IMR-90 (cell line): Measurements from ENCODE around the gene TAAR2. TPM values are rescaled to one million over a fixed set of nuclear protein-coding genes. Genes with fewer than 3 reads are reported as not detected.

ENCODE experiments used
- ATAC-seq: fragments of 200-7000 bp; cut with Tn5 transposase; 2 replicates; pipeline ENCODE4 v1.9.1; 2020; ENCODE audit warnings: low read depth, mild to moderate bottlenecking, moderate library complexity
- BruUV-seq: library from RNA; stranded (reverse); fragments of 400-500 nt; replicated peaks from 2 replicates; lab custom pipeline; 2021; lab: Mats Ljungman, UMichigan
- CTCF ChIA-PET: fragments of 300-600 bp; formaldehyde crosslinking; extraction: SDS; loops from one replicate; lab custom pipeline; 2021; ENCODE audit warnings: antibody characterized with exemption; lab: Yijun Ruan, JAX
- POLR2A ChIA-PET: fragments of 300-600 bp; sonication (Branson Sonifier 250); formaldehyde crosslinking; loops from one replicate; lab custom pipeline; 2022; ENCODE audit warnings: antibody characterized with exemption; ENCODE audit not compliant: unreplicated experiment; lab: Charles Lee
- DNase-seq: peaks from one replicate; pipeline ENCODE4 v3.0.0; 2013
- H2AFZ ChIP-seq: replicated peaks from 2 replicates; pipeline ENCODE3; 2013; ENCODE audit warnings: low read length, mild to moderate bottlenecking; ENCODE audit not compliant: poor library complexity
- H2AK5ac ChIP-seq: 2 replicates; pipeline ENCODE4 v1.6.1; 2013; ENCODE audit warnings: low read depth, low read length, inconsistent platforms
- H2AK9ac ChIP-seq: replicated peaks from 2 replicates; pipeline ENCODE3; 2013; ENCODE audit warnings: mild to moderate bottlenecking, low read depth, low read length, moderate library complexity; ENCODE audit not compliant: poor library complexity
- H2BK120ac ChIP-seq: 2 replicates; pipeline ENCODE4 v1.6.1; 2013; ENCODE audit warnings: low read depth, low read length, inconsistent platforms
- H2BK15ac ChIP-seq: 3 replicates; pipeline ENCODE4 v1.6.1; 2013; ENCODE audit warnings: low read depth, low read length, inconsistent platforms
- H2BK20ac ChIP-seq: 2 replicates; pipeline ENCODE4 v1.6.1; 2013; ENCODE audit warnings: low read depth, mild to moderate bottlenecking, inconsistent platforms, low read length, moderate library complexity
- H2BK5ac ChIP-seq: 2 replicates; pipeline ENCODE4 v1.6.1; 2013; ENCODE audit warnings: mild to moderate bottlenecking, low read depth, low read length, inconsistent platforms; ENCODE audit not compliant: poor library complexity, severe bottlenecking
- H3K14ac ChIP-seq: replicated peaks from 2 replicates; pipeline ENCODE4 v1.6.1; 2013; ENCODE audit warnings: low read depth, low read length, inconsistent platforms
- H3K18ac ChIP-seq: 2 replicates; pipeline ENCODE4 v1.6.1; 2013; ENCODE audit warnings: low read depth, low read length, control low read depth
- H3K23ac ChIP-seq: 2 replicates; pipeline ENCODE4 v1.6.1; 2013; ENCODE audit warnings: low read depth, low read length, inconsistent platforms
- H3K27ac ChIP-seq: 2 replicates; pipeline ENCODE4 v1.5.1; 2013; ENCODE audit warnings: mild to moderate bottlenecking, control low read depth, low read length; ENCODE audit not compliant: insufficient read depth
- H3K27me3 ChIP-seq: 2 replicates; pipeline ENCODE4 v1.6.1; 2013; ENCODE audit warnings: low read length; ENCODE audit not compliant: control insufficient read depth, insufficient read depth
- H3K36me3 ChIP-seq: 2 replicates; pipeline ENCODE4 v1.6.1; 2013; ENCODE audit warnings: low read length, mixed read lengths; ENCODE audit not compliant: control insufficient read depth, insufficient read depth
- H3K4ac ChIP-seq: 2 replicates; pipeline ENCODE4 v1.6.1; 2013; ENCODE audit warnings: low read depth, low read length, inconsistent platforms
- H3K4me1 ChIP-seq: 2 replicates; pipeline ENCODE4 v1.6.1; 2013; ENCODE audit warnings: low read length, mixed read lengths; ENCODE audit not compliant: control insufficient read depth, insufficient read depth
- H3K4me2 ChIP-seq: 2 replicates; pipeline ENCODE4 v1.6.1; 2013; ENCODE audit warnings: low read depth, mild to moderate bottlenecking, control low read depth, low read length, moderate library complexity
- H3K4me3 ChIP-seq: 2 replicates; pipeline ENCODE4 v1.5.1; 2013; ENCODE audit warnings: low read depth, mild to moderate bottlenecking, control low read depth, low read length, moderate library complexity; ENCODE audit not compliant: insufficient read depth
- H3K56ac ChIP-seq: 2 replicates; pipeline ENCODE4 v1.6.1; 2013; ENCODE audit warnings: low read length, inconsistent platforms; ENCODE audit not compliant: insufficient read depth; ENCODE audit errors: extremely low read depth
- H3K79me1 ChIP-seq, 2 experiments: 2 replicates each; pipeline ENCODE4 v1.6.1; 2013; ENCODE audit warnings: low read length in 2 of 2, inconsistent platforms in 1 of 2, low read depth in 1 of 2
- H3K9ac ChIP-seq: 2 replicates; pipeline ENCODE4 v1.6.1; 2013; ENCODE audit warnings: low read depth, low read length, control low read depth
- H3K9me1 ChIP-seq: 2 replicates; pipeline ENCODE4 v1.6.1; 2013; ENCODE audit warnings: low read length, inconsistent platforms; ENCODE audit not compliant: insufficient read depth
- H3K9me3 ChIP-seq: 2 replicates; pipeline ENCODE4 v1.6.1; 2013; ENCODE audit warnings: low read length; ENCODE audit not compliant: control insufficient read depth, insufficient read depth
- H4K20me1 ChIP-seq: 2 replicates; pipeline ENCODE4 v1.6.1; 2013; ENCODE audit warnings: low read length, inconsistent platforms; ENCODE audit not compliant: insufficient read depth
- H4K5ac ChIP-seq: 2 replicates; pipeline ENCODE4 v1.6.1; 2013; ENCODE audit warnings: mild to moderate bottlenecking, low read depth, low read length, control low read depth
- H4K8ac ChIP-seq, 2 experiments: 2 replicates each; pipeline ENCODE4 v1.6.1; 2013; ENCODE audit warnings: low read depth in 2 of 2, low read length in 2 of 2, control low read depth in 1 of 2, inconsistent platforms in 1 of 2
- H4K91ac ChIP-seq: 2 replicates; pipeline ENCODE4 v1.6.1; 2013; ENCODE audit warnings: low read depth, low read length, inconsistent platforms; ENCODE audit not compliant: insufficient read depth
- BHLHE40 ChIP-seq: fragments of 150-350 bp; IDR thresholded peaks from 2 replicates; pipeline ENCODE4 v1.6.1; 2016; ENCODE audit warnings: mild to moderate bottlenecking, low read depth, low read length
- CEBPB ChIP-seq: IDR thresholded peaks from 2 replicates; pipeline ENCODE4 v1.6.1; 2012; ENCODE audit warnings: low read depth, low read length, improper control_type of control experiment
- CTCF ChIP-seq: conservative IDR thresholded peaks from 2 replicates; pipeline ENCODE4 v1.5.1; 2012; ENCODE audit warnings: mild to moderate bottlenecking, low read depth, low read length, improper control_type of control experiment
- ELK1 ChIP-seq: fragments of 150-350 bp; IDR thresholded peaks from 2 replicates; pipeline ENCODE4 v1.6.1; 2016; ENCODE audit warnings: low read depth, mild to moderate bottlenecking, low read length, moderate library complexity, borderline replicate concordance
- MAFK ChIP-seq: IDR thresholded peaks from 2 replicates; pipeline ENCODE4 v1.6.1; 2012; ENCODE audit warnings: low read depth, low read length, improper control_type of control experiment
- MAZ ChIP-seq: IDR thresholded peaks from 2 replicates; pipeline ENCODE4 v1.6.1; 2012; ENCODE audit warnings: low read depth, mild to moderate bottlenecking, low read length, improper control_type of control experiment, moderate library complexity, borderline replicate concordance
- MXI1 ChIP-seq: IDR thresholded peaks from 2 replicates; pipeline ENCODE4 v1.6.1; 2012; ENCODE audit warnings: low read depth, mild to moderate bottlenecking, low read length, moderate library complexity, borderline replicate concordance
- NFE2L2 ChIP-seq: fragments of 150-350 bp; IDR thresholded peaks from 2 replicates; pipeline ENCODE4 v1.6.1; 2016; ENCODE audit warnings: low read depth, mild to moderate bottlenecking, low read length
- POLR2A ChIP-seq: IDR thresholded peaks from 2 replicates; pipeline ENCODE4 v1.6.1; 2012; ENCODE audit warnings: mild to moderate bottlenecking, low read depth, low read length
- RAD21 ChIP-seq: IDR thresholded peaks from 2 replicates; pipeline ENCODE4 v1.6.1; 2012; ENCODE audit warnings: low read length, improper control_type of control experiment
- RCOR1 ChIP-seq: IDR thresholded peaks from 2 replicates; pipeline ENCODE4 v1.6.1; 2012; ENCODE audit warnings: mild to moderate bottlenecking, low read length, improper control_type of control experiment; ENCODE audit not compliant: insufficient replicate concordance
- RFX5 ChIP-seq: IDR thresholded peaks from 2 replicates; pipeline ENCODE4 v1.8.0; 2012; ENCODE audit warnings: low read depth, mild to moderate bottlenecking, low read length, moderate library complexity
- SMC3 ChIP-seq: fragments of 150-350 bp; IDR thresholded peaks from 2 replicates; pipeline ENCODE4 v1.6.1; 2016; ENCODE audit warnings: low read depth, mild to moderate bottlenecking, antibody characterized with exemption, low read length, moderate library complexity
- USF2 ChIP-seq: fragments of 150-350 bp; IDR thresholded peaks from 2 replicates; pipeline ENCODE4 v1.6.1; 2017; ENCODE audit warnings: mild to moderate bottlenecking, antibody characterized with exemption, low read length, low read depth
- WGBS, 2 experiments: methylation state at CpG; one replicate each; pipeline versions ENCODE4 v1.1.5 to v1.1.7; 2013; ENCODE audit warnings: missing lambda C conversion rate in 2 of 2; ENCODE audit not compliant: insufficient read length in 1 of 2; ENCODE audit errors: extremely low coverage in 2 of 2; 5-methylcytosine and 5-hydroxymethylcytosine counted together
- dilution Hi-C: fragments of 300-500 bp; cut with HindIII; formaldehyde crosslinking; loops from one replicate; pipeline ENCODE4 v1.14.3; 2018; ENCODE audit warnings: low sequenced_read_pairs; ENCODE audit not compliant: unreplicated experiment
- in situ Hi-C: fragments of 300-500 bp; cut with MboI; formaldehyde crosslinking; loops from 3 replicates; pipeline ENCODE4 v1.14.3; 2019; ENCODE audit warnings: low sequenced_read_pairs, inconsistent platforms, mixed read lengths
- intact Hi-C: fragments of 100-400 bp; cut with micrococcal nuclease; formaldehyde crosslinking; loops from 2 replicates; pipeline ENCODE4 v1.10.0; 2022
- polyA plus RNA-seq, 3 experiments: library from polyadenylated mRNA; depleted of rRNA; stranded (reverse); fragments of >200 nt; gene quantifications; 2 replicates each; pipeline ENCODE4 v1.2.3, GENCODE V29; 2012; ENCODE audit warnings: low replicate concordance in 1 of 3
- total RNA-seq: library from RNA; depleted of rRNA; stranded (reverse); fragments of >200 nt; gene quantifications from 2 replicates; pipeline ENCODE4 v1.2.3, GENCODE V29; 2012

Gene TAAR2
- total and polyA plus RNA-seq, 2 of the 4 experiments (the other 2 are of a cell fraction) = not detected

GRCh38 chr6:132590362-132590761 is 33.7 kb downstream of the TAAR2 start:
- Histone ChIP-seq H4K20me1 (no peaks in the 10 kb centered on the region), H2BK15ac (no peak overlapping the region), H2AK9ac (no peak overlapping the region), H3K4ac (no peak overlapping the region), H3K9me1 (no peaks in the 10 kb centered on the region), H2BK20ac (no peak overlapping the region), H3K79me1 (no peaks in the 10 kb centered on the region), H2BK120ac (no peak overlapping the region), H3K9ac (no peak overlapping the region), H4K5ac (no peak overlapping the region), H3K4me3 (no peak overlapping the region), H2AK5ac (no peak overlapping the region), H3K4me1 (no peaks in the 10 kb centered on the region), H4K91ac (no peak overlapping the region), H3K18ac (no peak overlapping the region), H2AFZ (no peak overlapping the region), H3K14ac (no peak overlapping the region), H3K27ac (no peak overlapping the region), H3K9me3 (no peaks in the 10 kb centered on the region), H2BK5ac (no peak overlapping the region), H3K23ac (no peak overlapping the region), H4K8ac (no peak overlapping the region), H3K56ac (no peak overlapping the region), H3K27me3 (peaks cover 35% of the 10 kb centered on the region), H3K4me2 (no peak overlapping the region), H3K36me3 (no peaks in the 10 kb centered on the region)
- WGBS, 2 experiments = no CpG with 5 or more reads among the region's 1 CpG
- POLR2A ChIA-PET = no interaction called here
- DNase-seq (no peak), ATAC-seq (no peak)
- BruUV-seq = no TSS peak
- intact Hi-C loops = no loop called here
- in situ Hi-C loops = no loop called here
- dilution Hi-C loops = no loop called here
- TF ChIP-seq ELK1 = no peak
- TF ChIP-seq MAFK = no peak
- no peak for TF ChIP-seq SMC3
- TF ChIP-seq MAZ = no peak
- no peak for TF ChIP-seq MXI1
- TF ChIP-seq NFE2L2 = no peak
- no peak for TF ChIP-seq RCOR1
- no peak for TF ChIP-seq USF2
- TF ChIP-seq POLR2A = no peak
- no peak for TF ChIP-seq RFX5
- no peak for TF ChIP-seq RAD21
- TF ChIP-seq BHLHE40 = no peak
- no peak for TF ChIP-seq CTCF
- no peak for TF ChIP-seq CEBPB
- CTCF ChIA-PET = interaction anchor here (1.0 kb wide), 1 partner anchor 60 kb away, joined by 3 read pairs; no protein-coding TSS in a partner anchor
